HCEC 1CT (cell line): Measurements from ENCODE around the gene CUL4B.
"Not testable (repeated sequence)": the region's sequence is repeated elsewhere in the genome, so short reads cannot be mapped to it uniquely, and the experiment has no call there.

Experiments used
- DNase-seq: peaks from one replicate; pipeline ENCODE4 v3.0.0-alpha.2; 2017

CUL4B gene

DNA sequence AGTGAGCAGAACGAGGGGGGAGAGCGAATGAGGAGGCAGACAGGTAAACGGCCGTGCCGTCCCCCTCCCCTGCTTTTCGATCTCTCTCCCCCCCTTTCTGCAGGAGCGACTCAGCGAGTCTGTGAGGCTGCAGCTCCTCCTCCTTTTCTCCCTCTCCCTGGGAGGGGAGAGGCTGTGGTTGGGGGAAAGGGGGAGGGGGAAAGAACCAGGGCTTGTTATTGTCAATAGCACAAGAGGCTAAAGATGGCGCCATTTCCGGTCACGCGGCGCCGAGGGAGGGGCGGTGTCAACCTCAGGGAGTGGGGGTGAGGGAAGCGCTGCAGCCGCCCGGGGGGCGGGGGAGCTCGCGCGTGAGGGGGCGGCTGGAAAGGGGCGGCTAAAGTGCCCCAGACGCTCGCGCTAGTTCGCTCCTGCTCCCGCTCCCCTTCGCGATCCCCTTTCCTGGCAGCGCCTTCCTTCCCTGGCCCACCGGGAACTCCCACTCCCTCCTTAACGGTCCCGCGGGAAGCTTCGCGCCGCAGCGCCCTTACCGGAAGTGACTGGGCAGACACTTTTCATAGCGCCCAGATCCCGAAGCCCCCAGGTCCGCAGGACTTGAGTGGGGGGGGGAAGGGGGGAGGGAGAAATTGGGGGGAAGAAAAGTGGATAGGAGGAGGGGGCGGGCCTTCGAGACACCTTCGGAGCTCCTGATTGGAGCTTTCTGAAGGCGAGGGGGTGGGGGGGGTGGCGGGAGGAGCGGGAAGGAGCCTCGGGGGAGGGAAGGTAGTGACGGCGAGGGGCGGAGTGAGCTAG, at the start of gene CUL4B:
Gene CUL4B (minus strand): TSS at position 121 of the 792 bp plus-strand sequence. CDS start 324 bp downstream, outside the sequence.
- DNase-seq = peak; percentile 86

DNA sequence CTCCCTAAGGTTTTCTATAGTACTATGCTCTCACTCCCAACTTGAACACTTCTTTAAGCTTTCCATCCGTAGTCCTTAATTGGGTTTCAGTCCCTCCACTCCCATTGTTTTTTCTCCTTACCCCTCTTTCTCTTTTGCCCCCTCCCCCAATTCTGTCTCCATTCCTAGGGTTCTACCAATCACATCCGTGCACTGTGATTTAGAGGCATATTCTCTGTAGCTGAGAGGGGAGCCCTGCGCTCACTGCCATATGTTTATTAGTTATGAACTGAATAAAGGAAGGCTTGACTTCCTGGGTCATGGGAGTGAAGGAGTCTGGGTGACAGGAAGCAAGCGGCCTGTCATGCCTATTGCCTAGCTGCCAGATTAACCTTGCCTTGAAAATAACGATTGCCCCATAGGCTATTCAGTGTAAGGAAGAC, 43.6 kb upstream of the CUL4B start:
- peak; percentile 46 for DNase-seq

- DNase-seq = peak; percentile 94
Measured at GRCh38 chrX:120603707-120604360, 43.1 kb upstream of the CUL4B start, which contains the start of gene MCTS1. MCTS1 (plus strand) TSS chrX:120604101; CDS start chrX:120604237, 136 bp downstream.

GRCh38 chrX:120585702-120586101, 24.9 kb upstream of the CUL4B start:
- no peak for DNase-seq

- no peak for DNase-seq
Measured at GRCh38 chrX:120575379-120576114, 14.8 kb upstream of the CUL4B start.

DNA sequence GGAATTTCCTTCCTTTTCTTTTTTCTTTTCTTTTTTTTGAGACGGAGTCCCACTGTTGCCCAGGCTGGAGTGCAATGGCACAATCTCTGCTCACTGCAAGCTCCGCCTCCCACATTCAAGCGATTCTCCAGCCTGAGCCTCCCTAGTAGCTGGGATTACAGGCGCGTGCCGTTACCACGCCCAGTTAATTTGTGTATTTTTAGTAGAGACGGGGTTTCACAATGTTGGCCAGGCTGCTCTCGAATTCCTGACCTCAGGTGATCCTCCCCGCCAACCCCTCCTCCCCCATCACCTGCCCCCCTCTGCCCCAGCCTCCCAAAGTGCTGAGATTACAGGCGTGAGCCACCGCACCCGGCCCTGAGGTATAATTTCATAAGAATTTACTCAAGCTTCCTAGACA, 13.0 kb upstream of the CUL4B start:
- not testable (repeated sequence) for DNase-seq

DNA sequence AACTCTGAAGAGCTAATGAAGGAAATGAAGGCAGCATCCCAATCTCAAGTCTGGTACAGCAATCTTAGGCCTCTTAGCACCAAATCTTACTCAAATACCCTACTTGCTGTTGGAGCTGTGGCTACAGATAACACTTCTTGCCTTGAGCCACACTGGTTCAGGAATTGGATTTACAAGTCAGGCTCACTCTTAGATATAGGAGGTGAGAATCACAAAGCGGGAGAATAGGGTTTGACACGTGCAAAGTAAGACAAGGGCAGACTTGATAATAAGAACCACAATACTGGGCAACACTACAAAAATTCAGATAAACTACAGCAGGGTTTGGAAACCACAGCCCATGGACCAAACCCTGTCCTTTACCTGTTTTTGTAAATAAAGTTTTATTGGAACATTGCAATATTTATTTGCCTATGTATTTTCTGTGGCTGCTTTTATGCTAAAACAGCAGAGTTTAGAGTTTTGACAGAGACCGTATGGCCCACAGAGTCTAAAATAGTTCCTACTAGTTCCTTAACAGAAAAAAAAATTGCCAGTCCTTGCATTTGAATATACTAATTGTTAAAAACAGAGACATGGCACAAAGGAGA, 9.3 kb upstream of the CUL4B start:
- no peak for DNase-seq

GRCh38 chrX:120568609-120569008, 7.8 kb upstream of the CUL4B start:
- DNase-seq = no peak

DNA sequence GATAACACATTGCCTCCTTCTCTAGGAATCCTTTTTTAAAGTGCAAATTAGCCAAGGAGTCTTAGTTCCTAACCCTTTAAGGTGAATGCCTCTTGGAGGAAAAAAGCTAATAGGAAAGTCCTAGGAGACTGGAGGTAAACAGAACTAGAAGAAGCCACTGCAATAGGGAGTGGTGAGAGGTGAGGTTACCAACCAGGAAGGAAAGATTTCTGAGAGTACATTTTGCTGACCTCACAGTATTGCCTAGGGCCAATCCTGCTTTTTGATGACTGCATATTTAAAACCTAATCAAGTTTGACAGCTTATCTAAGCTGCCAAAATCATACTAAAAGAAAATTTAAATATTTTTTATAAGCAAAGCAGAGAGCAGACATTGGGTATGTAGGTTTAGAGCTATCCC, 7.3 kb upstream of the CUL4B start:
- no peak for DNase-seq

- DNase-seq = no peak
Measured at GRCh38 chrX:120566817-120567216, 6.1 kb upstream of the CUL4B start.

- DNase-seq = no peak
Measured at GRCh38 chrX:120564925-120565324, 4.2 kb upstream of the CUL4B start.

DNA sequence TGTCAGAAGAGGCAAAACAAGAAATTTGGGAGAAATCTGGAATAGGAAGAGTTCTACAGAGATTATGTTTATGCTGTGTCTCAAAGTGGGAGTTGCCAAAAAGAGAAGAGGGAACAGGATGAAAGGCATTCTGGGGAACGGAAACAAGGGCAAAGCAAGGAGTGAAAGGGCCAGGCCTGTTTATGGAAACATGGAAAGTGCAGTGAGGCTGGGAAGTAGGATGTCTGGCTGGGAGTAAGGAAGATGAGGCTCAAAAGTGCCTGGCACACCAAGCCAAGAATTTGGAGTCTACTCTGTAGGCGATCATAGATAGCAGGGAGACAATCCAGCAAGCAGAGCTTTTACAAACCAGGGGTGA, 1.8 kb upstream of the CUL4B start:
- DNase-seq = no peak

- DNase-seq = no peak
Measured at GRCh38 chrX:120561634-120562568, 1.1 kb upstream of the CUL4B start.

- DNase-seq = peak; percentile 15
Measured at GRCh38 chrX:120560405-120560841, 339 bp downstream of the CUL4B start.

DNA sequence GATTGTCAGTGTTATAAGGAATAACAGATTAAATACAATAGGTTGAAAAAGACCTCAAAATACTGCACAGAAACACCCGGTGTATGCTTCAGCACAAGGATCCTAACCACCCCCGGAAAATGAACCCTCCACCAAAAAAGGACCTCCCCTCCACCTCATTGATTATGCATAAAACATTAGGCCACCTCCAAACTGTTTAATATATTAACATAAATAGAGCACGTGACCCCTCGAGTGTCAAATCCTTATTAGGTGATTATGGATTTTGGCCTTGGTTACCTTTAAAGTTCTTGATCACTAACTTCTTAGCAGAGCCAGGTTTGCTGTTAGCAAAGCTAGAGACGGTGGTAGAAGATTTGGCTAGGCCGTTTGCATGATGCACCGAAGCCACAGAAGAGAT, 958 bp downstream of the CUL4B start:
- DNase-seq = no peak

DNA sequence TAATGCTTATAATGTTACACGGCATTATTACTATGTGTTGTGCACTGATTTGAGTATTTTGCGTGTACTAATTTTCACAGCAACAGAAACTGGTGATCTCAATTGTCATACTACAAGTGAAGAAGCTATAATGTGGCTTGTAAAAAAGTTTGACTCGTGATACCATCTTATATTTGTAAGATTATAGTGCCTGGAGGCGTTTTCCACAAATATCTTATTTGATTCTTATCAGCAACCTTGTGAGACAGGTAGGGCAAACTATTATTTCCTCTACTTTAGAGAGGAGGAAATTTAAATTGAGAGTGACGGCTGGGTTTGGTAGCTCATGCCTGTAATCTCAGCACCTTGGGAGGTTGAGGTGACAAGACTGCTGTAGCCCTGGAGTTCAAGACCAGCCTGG, 4.5 kb downstream of the CUL4B start:
- DNase-seq = no peak

DNA sequence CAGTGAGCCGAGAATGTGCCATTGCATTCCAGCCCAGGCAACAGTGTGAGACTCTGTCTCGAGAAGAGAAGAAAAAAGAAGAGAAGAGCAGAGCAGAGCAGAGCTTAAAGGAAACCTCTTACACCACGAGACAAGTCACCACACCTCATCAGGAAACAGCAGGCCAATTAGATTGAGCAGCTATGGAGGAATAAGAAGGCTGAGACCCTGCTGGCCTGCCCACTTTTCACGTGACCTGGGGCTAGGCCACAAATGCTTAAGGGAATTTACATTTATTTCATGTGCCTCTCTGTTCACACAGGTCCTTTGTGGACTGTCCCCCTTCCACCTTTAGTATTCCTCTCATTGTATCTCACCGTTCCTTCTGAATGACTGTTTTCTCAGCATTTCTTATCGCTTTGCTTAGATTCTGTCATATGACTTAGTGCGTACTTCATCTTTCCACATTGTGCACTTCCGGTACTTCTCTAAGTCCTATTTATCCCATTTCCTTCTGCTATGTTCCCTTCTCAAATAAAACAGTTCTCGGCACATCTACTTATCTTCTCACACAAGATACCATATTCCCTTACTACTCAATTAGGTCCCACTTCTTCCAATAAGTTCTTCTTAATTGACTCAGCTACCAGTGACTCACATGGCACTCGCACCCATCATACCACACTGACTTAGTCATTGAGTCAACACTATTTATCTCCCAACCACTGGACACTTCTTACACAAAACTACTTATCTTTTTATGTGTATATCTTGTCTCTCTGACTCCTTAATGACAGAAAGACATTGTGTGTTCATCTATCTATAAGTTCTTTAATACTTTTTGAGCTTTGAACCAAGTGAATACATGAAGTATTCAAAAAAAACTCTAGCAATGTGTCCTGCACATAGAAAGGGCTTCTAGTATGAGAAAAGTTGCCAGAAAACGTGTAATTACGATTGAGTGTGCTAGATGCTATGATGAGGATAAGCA, 11.0 kb downstream of the CUL4B start:
- DNase-seq = peak; percentile 89

GRCh38 chrX:120536061-120536460, 24.7 kb downstream of the CUL4B start:
- no peak for DNase-seq

GRCh38 chrX:120534413-120535205, 26.2 kb downstream of the CUL4B start:
- no peak for DNase-seq

DNA sequence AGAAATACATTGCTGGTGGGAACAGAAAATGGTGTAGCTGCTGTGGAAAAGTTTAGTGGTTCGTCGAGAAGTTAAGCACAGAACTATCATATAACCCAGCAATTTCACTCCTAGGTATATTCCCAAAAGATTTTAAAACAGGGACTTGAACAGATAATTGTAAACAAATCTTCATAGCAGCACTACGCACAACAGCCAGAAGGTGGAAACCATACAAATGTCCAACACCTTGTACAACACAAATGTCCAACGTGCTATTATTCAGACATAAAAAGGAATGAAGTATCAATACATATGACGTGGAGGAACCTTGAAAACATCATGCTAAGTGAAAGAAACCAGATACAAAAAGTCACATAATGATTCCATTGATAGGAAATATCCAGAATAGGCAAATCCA, 37.9 kb downstream of the CUL4B start:
- no peak for DNase-seq
